ENCODE data around the gene HS6ST3.

Gene HS6ST3

GRCh38 chr13:96844195-96844594 is 754.3 kb downstream of the HS6ST3 start:
- H4K20me1 ChIP-seq (ENCODE audit: insufficient read depth, low read length) = no peaks in the 10 kb centered on the region
- no peaks in the 10 kb centered on the region for H3K36me3 ChIP-seq (replicated peaks; ENCODE audit: low read depth, low read length)
- H3K9ac ChIP-seq (ENCODE audit: low read length) = no peak overlapping the region
- no peaks in the 10 kb centered on the region for H3K4me1 ChIP-seq (ENCODE audit: low read length)
- no peaks in the 10 kb centered on the region for H3K9me3 ChIP-seq (ENCODE audit: insufficient read depth, low read length)
- H2AFZ ChIP-seq (ENCODE audit: low read depth, low read length) = no peak overlapping the region
- H3K4me3 ChIP-seq (ENCODE audit: low read length) = no peak overlapping the region
- H3K27me3 ChIP-seq (ENCODE audit: low read depth, low read length) = no peaks in the 10 kb centered on the region
- TF ChIP-seq CTCF (IDR thresholded peaks at IDR 0.05; ENCODE audit: low read depth, low read length) (no peak), EZH2phosphoT487 (IDR thresholded peaks at IDR 0.05; ENCODE audit: low read depth) (no peak)
- H3K27ac ChIP-seq (ENCODE audit: low read length) = no peak overlapping the region
- H3K4me2 ChIP-seq (ENCODE audit: low read length) = no peak overlapping the region
- no peaks in the 10 kb centered on the region for H3K79me2 ChIP-seq (ENCODE audit: low read length)

DNA sequence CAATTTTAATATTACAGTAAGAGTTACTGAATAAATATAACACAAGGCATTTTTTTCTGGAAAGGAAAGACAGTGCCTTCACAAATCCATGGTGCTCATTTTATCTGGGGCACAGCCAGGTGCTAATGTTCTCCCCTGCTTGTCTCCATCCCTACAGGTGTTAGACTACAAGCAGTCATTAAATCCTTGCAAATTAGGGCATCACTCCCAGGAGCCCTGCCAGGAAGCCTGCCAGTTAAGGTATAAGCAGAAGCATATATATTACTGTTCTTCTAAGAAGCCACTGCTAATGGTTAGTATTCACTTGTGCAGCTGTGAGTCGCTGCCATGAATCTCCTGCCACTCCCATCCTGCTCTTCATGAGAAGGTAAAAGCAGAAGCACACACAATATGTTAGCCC is 754.7 kb downstream of the HS6ST3 start:
- no peaks in the 10 kb centered on the region for H3K79me2 ChIP-seq (ENCODE audit: low read length)
- no peaks in the 10 kb centered on the region for H3K27me3 ChIP-seq (ENCODE audit: low read depth, low read length)
- H4K20me1 ChIP-seq (ENCODE audit: insufficient read depth, low read length) = no peaks in the 10 kb centered on the region
- no peak overlapping the region for H2AFZ ChIP-seq (ENCODE audit: low read depth, low read length)
- no peaks in the 10 kb centered on the region for H3K36me3 ChIP-seq (replicated peaks; ENCODE audit: low read depth, low read length)
- H3K9ac ChIP-seq (ENCODE audit: low read length) = no peak overlapping the region
- no peak overlapping the region for H3K27ac ChIP-seq (ENCODE audit: low read length)
- H3K4me1 ChIP-seq (ENCODE audit: low read length) = no peaks in the 10 kb centered on the region
- H3K4me3 ChIP-seq (ENCODE audit: low read length) = no peak overlapping the region
- H3K9me3 ChIP-seq (ENCODE audit: insufficient read depth, low read length) = no peaks in the 10 kb centered on the region
- no peak for TF ChIP-seq EZH2phosphoT487 (IDR thresholded peaks at IDR 0.05; ENCODE audit: low read depth)
- no peak for TF ChIP-seq CTCF (IDR thresholded peaks at IDR 0.05; ENCODE audit: low read depth, low read length)
- no peak overlapping the region for H3K4me2 ChIP-seq (ENCODE audit: low read length)

GRCh38 chr13:96848286-96848685 is 758.4 kb downstream of the HS6ST3 start:
- Histone ChIP-seq H3K36me3 (replicated peaks; ENCODE audit: low read depth, low read length) (no peaks in the 10 kb centered on the region), H4K20me1 (ENCODE audit: insufficient read depth, low read length) (no peaks in the 10 kb centered on the region), H3K9me3 (ENCODE audit: insufficient read depth, low read length) (no peaks in the 10 kb centered on the region), H3K4me1 (ENCODE audit: low read length) (no peaks in the 10 kb centered on the region), H2AFZ (ENCODE audit: low read depth, low read length) (no peak overlapping the region), H3K9ac (ENCODE audit: low read length) (no peak overlapping the region), H3K4me3 (ENCODE audit: low read length) (no peak overlapping the region), H3K27ac (ENCODE audit: low read length) (no peak overlapping the region), H3K79me2 (ENCODE audit: low read length) (no peaks in the 10 kb centered on the region), H3K4me2 (ENCODE audit: low read length) (no peak overlapping the region), H3K27me3 (ENCODE audit: low read depth, low read length) (no peaks in the 10 kb centered on the region)
- TF ChIP-seq CTCF (IDR thresholded peaks at IDR 0.05; ENCODE audit: low read depth, low read length) (no peak), EZH2phosphoT487 (IDR thresholded peaks at IDR 0.05; ENCODE audit: low read depth) (no peak)

- H2AFZ ChIP-seq (ENCODE audit: low read depth, low read length) = no peak overlapping the region
- no peak overlapping the region for H3K4me2 ChIP-seq (ENCODE audit: low read length)
- no peaks in the 10 kb centered on the region for H4K20me1 ChIP-seq (ENCODE audit: insufficient read depth, low read length)
- H3K36me3 ChIP-seq (replicated peaks; ENCODE audit: low read depth, low read length) = no peaks in the 10 kb centered on the region
- no peaks in the 10 kb centered on the region for H3K27me3 ChIP-seq (ENCODE audit: low read depth, low read length)
- no peaks in the 10 kb centered on the region for H3K4me1 ChIP-seq (ENCODE audit: low read length)
- TF ChIP-seq EZH2phosphoT487 (IDR thresholded peaks at IDR 0.05; ENCODE audit: low read depth) (no peak), CTCF (IDR thresholded peaks at IDR 0.05; ENCODE audit: low read depth, low read length) (no peak)
- H3K4me3 ChIP-seq (ENCODE audit: low read length) = no peak overlapping the region
- H3K79me2 ChIP-seq (ENCODE audit: low read length) = no peaks in the 10 kb centered on the region
- no peak overlapping the region for H3K9ac ChIP-seq (ENCODE audit: low read length)
- H3K27ac ChIP-seq (ENCODE audit: low read length) = no peak overlapping the region
- H3K9me3 ChIP-seq (ENCODE audit: insufficient read depth, low read length) = no peaks in the 10 kb centered on the region
Observed at GRCh38 chr13:96849091-96849490, 759.2 kb downstream of the HS6ST3 start.

All from OCI-LY3 (cell line).